HG02678 (cell line): ENCODE data around the gene DLGAP4.

Experiments used
- ATAC-seq: cut with Tn5 transposase; IDR thresholded peaks from one replicate; pipeline ENCODE4 v1.9.1; 2021; ENCODE audit warnings: mild to moderate bottlenecking, moderate library complexity; ENCODE audit not compliant: unreplicated experiment

DLGAP4 gene

GRCh38 chr20:36320261-36320897 lies 14.2 kb downstream of the DLGAP4 start:
- no peak for ATAC-seq

GRCh38 chr20:36320898-36321695 lies 15.0 kb downstream of the DLGAP4 start:
- ATAC-seq: no peak

DNA sequence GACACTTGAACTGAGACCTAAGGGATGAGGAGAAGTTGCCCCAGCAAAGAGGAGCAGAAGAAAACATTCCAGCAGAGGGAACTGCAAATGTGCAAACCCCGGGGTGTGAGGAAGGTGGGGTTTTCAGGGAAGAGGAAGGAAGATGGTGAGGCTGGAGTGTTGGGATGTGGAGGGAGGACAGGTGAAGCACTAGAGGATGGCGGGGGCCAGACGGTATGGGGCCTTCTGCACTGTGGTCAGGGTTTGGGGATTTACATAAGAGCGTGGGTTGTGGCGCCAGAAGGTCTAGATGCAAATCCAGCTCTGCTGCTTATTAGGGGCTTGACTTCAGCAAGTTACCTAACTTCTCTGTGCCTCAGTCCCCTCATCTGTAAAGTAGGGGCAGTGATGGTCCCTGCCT lies 16.0 kb downstream of the DLGAP4 start:
- ATAC-seq: no peak

- no peak for ATAC-seq
Measured at GRCh38 chr20:36330091-36330490, 24.0 kb downstream of the DLGAP4 start.

DNA sequence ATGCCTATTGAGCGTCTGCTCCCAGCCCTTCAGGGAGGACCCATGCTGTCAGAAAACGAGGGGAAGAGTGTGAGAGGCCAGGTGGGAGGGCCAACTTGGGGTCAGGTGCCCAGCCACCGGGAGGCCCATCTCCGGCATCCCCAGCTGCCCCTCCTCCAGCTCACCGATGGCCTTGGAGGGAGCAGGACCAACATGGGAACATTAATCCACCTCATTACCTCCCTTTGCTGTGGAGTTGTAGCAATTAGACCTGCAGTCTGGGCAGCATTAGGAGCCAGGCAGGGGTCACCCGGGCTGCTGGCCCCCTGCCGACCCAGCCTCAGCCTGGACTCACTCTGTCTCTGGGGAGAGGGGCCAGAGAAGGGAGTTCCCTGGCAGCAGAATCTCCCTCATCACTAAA lies 25.1 kb downstream of the DLGAP4 start:
- no peak for ATAC-seq

DNA sequence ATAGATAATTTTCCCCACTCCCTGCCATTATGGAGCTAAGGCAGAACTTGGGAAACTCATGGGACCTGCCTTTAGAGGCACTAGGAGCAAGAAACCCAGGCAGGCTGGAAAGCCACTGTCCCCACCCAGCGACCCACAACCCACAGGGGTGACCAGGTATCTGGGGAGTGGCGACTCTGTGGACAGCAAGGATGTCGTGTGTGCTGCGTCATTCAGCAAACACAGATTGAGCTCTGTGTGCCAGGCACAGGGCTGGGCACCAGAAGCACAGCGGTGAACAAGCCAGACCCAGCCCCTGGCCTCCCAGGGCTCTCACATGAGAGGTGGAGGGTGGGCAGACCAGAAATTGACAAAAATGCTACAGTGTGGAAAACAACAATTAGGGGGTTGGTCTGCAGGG lies 27.7 kb downstream of the DLGAP4 start:
- no peak for ATAC-seq

DNA sequence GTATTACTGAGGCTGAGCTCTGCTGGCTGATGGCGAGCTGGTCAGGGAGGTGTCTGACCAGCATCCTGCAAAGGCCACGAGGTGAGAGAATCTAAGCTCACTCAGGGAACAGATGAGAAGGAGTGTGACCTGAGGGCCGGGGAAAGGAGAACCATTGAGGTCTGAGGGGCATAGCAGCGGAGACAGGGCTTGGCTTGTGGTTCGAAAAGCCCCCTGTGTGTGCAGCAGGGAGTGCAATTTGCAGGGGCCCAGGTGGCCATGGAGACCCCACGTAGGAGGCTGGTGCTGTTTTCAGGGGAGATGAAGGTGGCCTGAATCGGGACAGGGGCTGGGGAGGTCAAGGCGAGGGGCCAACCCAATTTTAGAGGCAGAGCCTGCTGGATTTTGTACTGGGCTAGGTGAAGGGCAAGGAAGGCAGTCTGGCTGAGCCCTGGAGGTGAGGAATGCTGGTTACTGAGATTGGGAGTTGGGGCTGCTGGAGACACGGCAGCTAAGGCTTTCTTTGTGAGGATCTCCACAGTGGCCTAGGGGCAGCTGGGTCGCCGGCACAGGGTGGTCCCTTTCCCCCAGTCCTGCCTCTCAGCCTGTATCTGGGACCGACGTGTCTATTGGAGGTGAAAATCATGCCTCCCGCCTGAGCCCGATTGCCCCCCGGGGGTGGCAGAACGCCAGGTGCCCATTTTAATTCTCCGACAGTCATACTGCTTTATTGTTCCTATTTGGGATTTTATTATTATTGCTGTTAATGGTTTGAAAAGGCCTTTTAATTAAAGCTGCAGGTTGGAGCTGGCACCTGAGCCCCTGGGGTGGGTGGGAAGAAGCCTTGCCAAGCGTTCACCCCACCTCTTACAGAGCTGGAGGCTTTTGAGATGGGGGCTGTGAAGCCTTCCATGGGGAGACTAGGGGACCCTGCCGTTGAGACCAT lies 28.4 kb downstream of the DLGAP4 start:
- ATAC-seq: no peak

DNA sequence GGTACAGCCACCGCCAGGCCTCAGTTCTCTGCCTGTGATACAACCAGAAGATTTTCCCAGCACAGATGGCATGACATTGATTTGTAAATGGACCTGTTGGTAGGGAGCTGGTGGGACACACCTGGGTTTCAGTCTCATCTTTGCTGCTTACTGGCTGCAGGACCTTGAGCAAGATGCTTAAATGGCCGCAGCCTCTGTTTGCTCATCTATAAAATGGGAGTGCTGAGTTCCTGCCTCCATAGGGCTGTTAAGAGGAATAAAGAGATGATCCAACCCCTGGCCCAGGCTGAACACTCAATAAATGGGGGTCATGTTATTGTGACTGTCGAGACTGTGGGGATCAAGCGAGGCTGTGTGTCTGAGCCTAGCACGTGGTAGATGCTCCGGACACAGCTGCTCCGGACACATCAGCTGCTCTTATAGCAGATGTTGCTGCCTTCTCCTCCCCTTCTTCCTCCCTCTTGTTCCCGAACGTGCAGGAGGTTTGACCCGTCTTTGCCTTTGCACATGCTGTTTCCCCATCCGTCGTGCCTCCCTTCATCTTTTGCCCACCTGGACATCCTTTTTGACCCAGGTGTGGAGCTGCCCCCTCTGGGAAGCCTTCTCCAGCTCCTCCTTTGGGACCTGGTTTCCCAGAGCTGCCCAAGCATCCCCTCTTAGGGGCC lies 29.2 kb downstream of the DLGAP4 start:
- ATAC-seq: no peak

GRCh38 chr20:36336204-36336603 lies 30.1 kb downstream of the DLGAP4 start:
- no peak for ATAC-seq

GRCh38 chr20:36336954-36337704 lies 31.0 kb downstream of the DLGAP4 start:
- ATAC-seq: no peak

DNA sequence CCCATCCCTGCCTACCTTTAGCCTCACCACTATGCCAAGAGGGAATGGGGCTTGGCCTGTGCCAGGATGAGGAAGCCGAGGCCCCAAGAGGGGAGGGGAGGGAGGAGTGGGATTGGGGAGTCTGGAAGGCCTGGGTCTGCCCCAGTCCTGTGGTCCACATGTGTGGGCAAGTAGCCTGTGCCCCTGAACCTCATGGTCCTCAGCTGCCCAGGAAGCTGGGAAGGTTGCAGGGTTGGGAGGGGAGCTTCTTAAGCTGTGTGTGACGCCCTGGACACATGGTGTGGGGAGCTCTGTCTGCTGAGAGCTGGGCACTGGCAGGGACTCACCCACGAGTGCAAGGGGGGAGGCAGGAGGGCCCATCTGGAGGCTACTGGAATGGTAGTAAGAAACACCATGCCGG lies 31.7 kb downstream of the DLGAP4 start:
- no peak for ATAC-seq

DNA sequence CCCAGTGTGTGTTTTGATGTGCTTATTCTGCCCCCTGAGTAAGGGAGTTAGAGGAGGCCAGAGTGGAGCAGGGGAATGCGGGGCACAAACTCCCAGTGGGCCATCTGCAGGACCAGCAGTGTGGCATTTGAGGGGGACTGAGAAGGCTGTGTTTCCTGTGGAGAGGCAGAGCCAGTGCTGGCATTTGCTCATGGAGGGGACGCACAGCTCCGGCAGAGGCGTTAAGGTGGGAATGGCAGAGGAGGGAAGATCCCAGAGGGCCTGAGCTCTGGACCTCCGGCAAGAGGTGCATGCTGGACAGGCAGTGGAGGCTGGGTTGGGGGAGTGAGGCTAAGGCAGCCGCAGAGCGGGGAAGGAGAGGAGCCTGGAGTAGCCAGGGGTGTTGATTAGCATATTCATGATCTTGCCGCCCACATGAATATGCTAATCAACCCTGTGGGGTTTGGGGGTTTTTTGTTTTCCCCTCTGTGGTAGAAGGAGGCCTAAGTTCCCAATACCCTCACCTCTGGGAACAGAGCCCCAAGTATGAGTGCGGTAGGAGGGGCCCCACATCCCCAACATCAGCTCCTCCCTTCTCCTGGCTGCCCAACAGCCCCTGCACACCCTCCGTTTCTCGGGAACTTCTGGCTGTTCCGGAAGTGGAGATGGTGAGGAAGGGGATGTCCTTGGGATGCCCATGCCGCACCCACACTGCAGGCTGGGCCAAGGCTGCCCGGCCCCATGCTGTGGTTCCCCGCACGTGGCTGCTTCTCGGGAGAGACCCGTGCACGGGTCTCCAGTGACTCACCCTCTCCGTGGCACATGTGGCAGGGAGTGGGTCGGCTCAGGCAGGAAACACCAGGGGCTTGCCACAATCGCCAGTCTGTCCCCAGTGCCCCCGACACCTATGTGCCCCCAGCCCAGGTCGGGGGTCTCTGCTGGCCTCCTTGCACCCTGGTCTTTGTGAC lies 33.8 kb downstream of the DLGAP4 start:
- no peak for ATAC-seq

GRCh38 chr20:36340593-36340990 lies 34.5 kb downstream of the DLGAP4 start:
- ATAC-seq: no peak

- ATAC-seq: no peak
Measured at GRCh38 chr20:36341331-36342020, 35.3 kb downstream of the DLGAP4 start.

GRCh38 chr20:36342331-36343120 lies 36.4 kb downstream of the DLGAP4 start:
- no peak for ATAC-seq

GRCh38 chr20:36343641-36344040 lies 37.5 kb downstream of the DLGAP4 start:
- ATAC-seq: no peak

GRCh38 chr20:36344517-36345132 lies 38.5 kb downstream of the DLGAP4 start:
- ATAC-seq: no peak
